B cell (primary cell): ENCODE measurements around the gene AMMECR1. TPM values are rescaled to one million over a fixed set of nuclear protein-coding genes. Genes with fewer than 3 reads are reported as not detected.

Source experiments
- ATAC-seq: fragments of 200-7000 bp; cut with Tn5 transposase; one replicate; pipeline ENCODE4 v1.10.0; 2021; ENCODE audit warnings: low read depth, mild to moderate bottlenecking, moderate number of reproducible peaks, moderate library complexity
- CTCF ChIA-PET: fragments of 350-600 bp; sonication (Branson Sonifier 250); formaldehyde crosslinking; loops from one replicate; lab custom pipeline; 2021; ENCODE audit warnings: antibody characterized with exemption, inconsistent platforms; lab: Charles Lee
- POLR2A ChIA-PET: fragments of 350-600 bp; sonication (Branson Sonifier 250); formaldehyde crosslinking; loops from one replicate; lab custom pipeline; 2021; ENCODE audit warnings: antibody characterized with exemption; lab: Charles Lee
- DNase-seq: peaks from one replicate; pipeline ENCODE4 v3.0.0; 2013
- H2AFZ ChIP-seq: 2 replicates; pipeline ENCODE4 v1.6.1; 2012; ENCODE audit warnings: mild to moderate bottlenecking, low read depth, low read length; ENCODE audit not compliant: insufficient read depth, poor library complexity, severe bottlenecking
- H3K27ac ChIP-seq, 2 donors: 1 replicate in 1 of 2; 2 replicates in 1 of 2; pipeline ENCODE4 v1.5.1; 2012 to 2013; ENCODE audit warnings: low read length in 2 of 2, mild to moderate bottlenecking in 2 of 2, moderate library complexity in 1 of 2
- H3K27me3 ChIP-seq, 4 experiments: fragments of 200-600 bp in 1 of 4; sonication (generic) in 1 of 4; replicated peaks in 1 of 4; 1 replicate in 2 of 4; 2 replicates in 2 of 4; pipeline versions ENCODE4 v1.6.1 to v1.7.0; 2013 to 2016; ENCODE audit warnings: low read length in 3 of 4, mild to moderate bottlenecking in 2 of 4, mixed read lengths in 1 of 4, moderate library complexity in 1 of 4; ENCODE audit not compliant: insufficient read depth in 4 of 4, control insufficient read depth in 3 of 4; ENCODE audit errors: control extremely low read depth in 1 of 4
- H3K36me3 ChIP-seq, 2 experiments: replicated peaks in 1 of 2; 1 replicate in 1 of 2; 2 replicates in 1 of 2; pipeline versions ENCODE4 v1.6.1 to v1.7.1; 2013; ENCODE audit warnings: low read length in 1 of 2; ENCODE audit not compliant: insufficient read depth in 2 of 2, control insufficient read depth in 1 of 2; ENCODE audit errors: control extremely low read depth in 1 of 2, extremely low read depth in 1 of 2
- H3K4me1 ChIP-seq, 2 donors: fragments of 200-600 bp in 1 of 2; sonication (generic) in 1 of 2; 1 replicate in 1 of 2; 2 replicates in 1 of 2; pipeline versions ENCODE4 v1.5.1 to v1.6.1; 2013 to 2017; ENCODE audit warnings: low read length in 2 of 2; ENCODE audit not compliant: control insufficient read depth in 2 of 2, insufficient read depth in 2 of 2
- H3K4me2 ChIP-seq: replicated peaks from 2 replicates; pipeline ENCODE3; 2012; ENCODE audit warnings: mild to moderate bottlenecking, low read depth, low read length; ENCODE audit not compliant: poor library complexity, severe bottlenecking
- H3K4me3 ChIP-seq, 5 experiments: fragments of 200-600 bp in 1 of 5; sonication (generic) in 1 of 5; 1 replicate in 3 of 5; 2 replicates in 2 of 5; pipeline versions ENCODE4 v1.5.1 to v1.7.0; 2011 to 2016; ENCODE audit warnings: low read length in 4 of 5, mild to moderate bottlenecking in 4 of 5, low read depth in 2 of 5, control low read depth in 1 of 5, moderate library complexity in 1 of 5; ENCODE audit not compliant: insufficient read depth in 1 of 5; ENCODE audit errors: control extremely low read depth in 1 of 5, extremely low read depth in 1 of 5
- H3K79me2 ChIP-seq: fragments of 200-600 bp; sonication (generic); one replicate; pipeline ENCODE4 v1.6.0; 2016; ENCODE audit warnings: low read length; ENCODE audit not compliant: control insufficient read depth, insufficient read depth
- H3K9ac ChIP-seq: fragments of 200-600 bp; sonication (generic); 2 replicates; pipeline ENCODE4 v1.6.1; 2017; ENCODE audit warnings: mild to moderate bottlenecking, low read length, moderate library complexity
- H3K9me3 ChIP-seq, 3 donors: one replicate each; pipeline versions ENCODE4 v1.6.1 to v1.7.1; 2013; ENCODE audit warnings: low read length in 2 of 3; ENCODE audit not compliant: control insufficient read depth in 2 of 3, insufficient read depth in 1 of 3; ENCODE audit errors: control extremely low read depth in 1 of 3
- H4K20me1 ChIP-seq: 2 replicates; pipeline ENCODE4 v1.6.0; 2012; ENCODE audit warnings: mild to moderate bottlenecking, low read length; ENCODE audit not compliant: insufficient read depth, control insufficient read depth, poor library complexity, severe bottlenecking
- H3K27ac Mint-ChIP-seq: one replicate; pipeline ENCODE4 v1.8.0; 2021; ENCODE audit warnings: mixed read lengths
- H3K27me3 Mint-ChIP-seq: one replicate; pipeline ENCODE4 v1.8.0; 2021; ENCODE audit warnings: mixed read lengths
- H3K4me1 Mint-ChIP-seq: one replicate; pipeline ENCODE4 v1.8.0; 2021; ENCODE audit warnings: mixed read lengths
- H3K4me3 Mint-ChIP-seq: one replicate; pipeline ENCODE4 v1.8.0; 2021; ENCODE audit warnings: mixed read lengths
- H3K9me3 Mint-ChIP-seq: one replicate; pipeline ENCODE4 v1.8.0; 2022; ENCODE audit warnings: mixed read lengths; ENCODE audit not compliant: insufficient read depth
- EZH2 ChIP-seq: IDR thresholded peaks from 2 replicates; pipeline ENCODE4 v1.6.1; 2012; ENCODE audit warnings: borderline replicate concordance, low read depth, mild to moderate bottlenecking, moderate library complexity, low read length; ENCODE audit not compliant: insufficient read depth, poor library complexity, severe bottlenecking
- WGBS: methylation state at CpG from one replicate; pipeline ENCODE4 v1.1.5; 2013; ENCODE audit warnings: missing lambda C conversion rate; ENCODE audit not compliant: insufficient coverage; 5-methylcytosine and 5-hydroxymethylcytosine counted together
- intact Hi-C: fragments of 100-400 bp; cut with micrococcal nuclease; formaldehyde crosslinking; loops from one replicate; pipeline ENCODE4 v1.10.0; 2022
- polyA plus RNA-seq: library from polyadenylated mRNA; depleted of rRNA; stranded (reverse); fragments of >200 nt; gene quantifications from 2 replicates; pipeline ENCODE4 v1.2.3, GENCODE V29; 2012
- total RNA-seq, 2 donors: library from RNA; stranded (reverse); fragments of 120-200 nt in 1 of 2; gene quantifications; 1 replicate in 1 of 2; 2 replicates in 1 of 2; pipeline versions ENCODE4 v1.2.3 to v1.2.4, GENCODE V29; 2013 to 2022
- TF ChIP-seq, protein P1 (sequence below): fragments of 200-600 bp; IDR thresholded peaks from one replicate; pipeline ENCODE4 v1.8.0; 2022; ENCODE audit warnings: antibody characterized with exemption, mild to moderate bottlenecking

The AMMECR1 gene
- total and polyA plus RNA-seq, 2 donors (not counting 1 experiment from before 2014, with no cell fraction given): 5.7 to 12.7 TPM

DNA sequence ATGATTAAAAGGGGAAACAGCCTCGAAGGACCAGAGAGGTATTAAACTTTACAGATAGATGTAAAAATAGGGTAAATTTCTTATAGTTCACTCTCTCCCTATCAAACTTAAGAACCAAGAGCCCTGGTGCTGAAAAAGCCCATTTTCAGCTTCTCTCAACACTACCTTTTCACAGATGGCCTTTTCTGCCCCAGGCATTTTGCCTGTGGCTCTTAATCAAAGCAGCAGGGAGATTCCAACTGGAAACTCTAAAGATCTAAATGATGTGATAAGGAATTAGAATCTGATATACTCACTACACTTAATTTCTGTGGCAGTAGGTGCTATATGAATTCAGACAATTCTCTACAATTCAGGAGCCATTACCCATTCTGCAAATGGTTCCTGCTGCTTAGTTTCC lies 60.0 kb downstream of the AMMECR1 start:
- no peaks in the 10 kb centered on the region for H3K4me1 ChIP-seq
- CTCF ChIA-PET: no interaction called here
- no peaks in the 10 kb centered on the region for H3K27me3 Mint-ChIP-seq
- H3K4me2 ChIP-seq: no peak overlapping the region
- H3K27ac Mint-ChIP-seq: no peak overlapping the region
- H3K9me3 ChIP-seq: no peaks in the 10 kb centered on the region
- H3K27me3 ChIP-seq: no peaks in the 10 kb centered on the region
- peaks cover 7% of the 10 kb centered on the region for H3K4me1 Mint-ChIP-seq
- POLR2A ChIA-PET: no interaction called here
- H3K27ac ChIP-seq: no peak overlapping the region
- WGBS: no CpG with 5 or more reads among the region's 1 CpG
- no peak overlapping the region for H3K9ac ChIP-seq
- no peak for DNase-seq
- no peak for TF ChIP-seq EZH2
- TF ChIP-seq, protein P1, sequence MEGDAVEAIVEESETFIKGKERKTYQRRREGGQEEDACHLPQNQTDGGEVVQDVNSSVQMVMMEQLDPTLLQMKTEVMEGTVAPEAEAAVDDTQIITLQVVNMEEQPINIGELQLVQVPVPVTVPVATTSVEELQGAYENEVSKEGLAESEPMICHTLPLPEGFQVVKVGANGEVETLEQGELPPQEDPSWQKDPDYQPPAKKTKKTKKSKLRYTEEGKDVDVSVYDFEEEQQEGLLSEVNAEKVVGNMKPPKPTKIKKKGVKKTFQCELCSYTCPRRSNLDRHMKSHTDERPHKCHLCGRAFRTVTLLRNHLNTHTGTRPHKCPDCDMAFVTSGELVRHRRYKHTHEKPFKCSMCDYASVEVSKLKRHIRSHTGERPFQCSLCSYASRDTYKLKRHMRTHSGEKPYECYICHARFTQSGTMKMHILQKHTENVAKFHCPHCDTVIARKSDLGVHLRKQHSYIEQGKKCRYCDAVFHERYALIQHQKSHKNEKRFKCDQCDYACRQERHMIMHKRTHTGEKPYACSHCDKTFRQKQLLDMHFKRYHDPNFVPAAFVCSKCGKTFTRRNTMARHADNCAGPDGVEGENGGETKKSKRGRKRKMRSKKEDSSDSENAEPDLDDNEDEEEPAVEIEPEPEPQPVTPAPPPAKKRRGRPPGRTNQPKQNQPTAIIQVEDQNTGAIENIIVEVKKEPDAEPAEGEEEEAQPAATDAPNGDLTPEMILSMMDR: no peak
- no peaks in the 10 kb centered on the region for H3K9me3 Mint-ChIP-seq
- no peak for ATAC-seq
- H3K4me3 Mint-ChIP-seq: no peak overlapping the region
- intact Hi-C loops: no loop called here
- no peaks in the 10 kb centered on the region for H3K79me2 ChIP-seq
- no peaks in the 10 kb centered on the region for H3K36me3 ChIP-seq
- H3K4me3 ChIP-seq: no peak overlapping the region
- H4K20me1 ChIP-seq: no peaks in the 10 kb centered on the region
- no peak overlapping the region for H2AFZ ChIP-seq

GRCh38 chrX:110252711-110253110 lies 65.2 kb downstream of the AMMECR1 start:
- H3K79me2 ChIP-seq: no peaks in the 10 kb centered on the region
- no peak overlapping the region for H3K4me2 ChIP-seq
- no peak for DNase-seq
- Mint-ChIP-seq H3K9me3 (no peaks in the 10 kb centered on the region), H3K27me3 (no peaks in the 10 kb centered on the region), H3K27ac (no peak overlapping the region), H3K4me1 (peaks cover 18% of the 10 kb centered on the region), H3K4me3 (no peak overlapping the region)
- no peaks in the 10 kb centered on the region for H3K4me1 ChIP-seq
- no peaks in the 10 kb centered on the region for H3K9me3 ChIP-seq
- no peak overlapping the region for H3K27ac ChIP-seq
- H3K27me3 ChIP-seq: no peaks in the 10 kb centered on the region
- intact Hi-C loops: no loop called here
- no peak overlapping the region for H3K4me3 ChIP-seq
- ATAC-seq: no peak
- TF ChIP-seq, protein P1: no peak
- TF ChIP-seq EZH2: no peak
- no peak overlapping the region for H3K9ac ChIP-seq
- H4K20me1 ChIP-seq: no peaks in the 10 kb centered on the region
- ChIA-PET CTCF (interaction anchor here (0.7 kb wide), 1 partner anchor 91 kb away, joined by 3 read pairs; no protein-coding TSS in a partner anchor), POLR2A (no interaction called here)
- no peak overlapping the region for H2AFZ ChIP-seq
- 100% methylated on average over 2 of the region's 7 CpGs for WGBS
- no peaks in the 10 kb centered on the region for H3K36me3 ChIP-seq
